IPS DF 6.9 (cell line): ENCODE data around the gene SRCIN1.

Source experiments
- DNase-seq: peaks from one replicate; pipeline ENCODE4 v3.0.0-alpha.2; 2013; ENCODE audit warnings: low read depth, low spot score
- H3K27ac ChIP-seq: one replicate; pipeline ENCODE4 v1.5.1; 2013; ENCODE audit warnings: low read length, control low read depth
- H3K27me3 ChIP-seq: 2 replicates; pipeline ENCODE4 v1.6.1; 2013; ENCODE audit warnings: mild to moderate bottlenecking, low read length; ENCODE audit not compliant: control insufficient read depth, insufficient read depth
- H3K36me3 ChIP-seq: 2 replicates; pipeline ENCODE4 v1.6.1; 2013; ENCODE audit warnings: low read length; ENCODE audit not compliant: control insufficient read depth, insufficient read depth
- H3K4me1 ChIP-seq: 2 replicates; pipeline ENCODE4 v1.6.1; 2013; ENCODE audit warnings: low read length; ENCODE audit not compliant: control insufficient read depth, insufficient read depth
- H3K4me3 ChIP-seq: 2 replicates; pipeline ENCODE4 v1.5.1; 2013; ENCODE audit warnings: mild to moderate bottlenecking, low read length
- H3K9me3 ChIP-seq: 2 replicates; pipeline ENCODE4 v1.6.1; 2013; ENCODE audit warnings: low read length, inconsistent platforms; ENCODE audit not compliant: control insufficient read depth, insufficient read depth
- WGBS: extraction: QIAGEN DNeasy Blood & Tissue Kit; methylation state at CpG from one replicate; pipeline ENCODE4 v1.1.7; 2013; ENCODE audit warnings: mixed read lengths, missing lambda C conversion rate; ENCODE audit not compliant: insufficient read length, insufficient coverage; 5-methylcytosine and 5-hydroxymethylcytosine counted together

The SRCIN1 gene

GRCh38 chr17:38562903-38563302 is 42.8 kb downstream of the SRCIN1 start:
- DNase-seq: no peak
- peak overlapping the region; percentile 6; the same call in 1 of the 2 replicates for H3K4me3 ChIP-seq
- H3K4me1 ChIP-seq: peaks cover 6% of the 10 kb centered on the region
- H3K9me3 ChIP-seq: no peaks in the 10 kb centered on the region
- H3K27me3 ChIP-seq: peaks cover 74% of the 10 kb centered on the region
- no peak overlapping the region for H3K27ac ChIP-seq
- H3K36me3 ChIP-seq: no peaks in the 10 kb centered on the region; the same call in 1 of the 2 replicates
- WGBS: no CpG with 5 or more reads among the region's 16 CpGs

- no peak overlapping the region for H3K27ac ChIP-seq
- WGBS: no CpG with 5 or more reads among the region's 23 CpGs
- H3K4me1 ChIP-seq: peaks cover 9% of the 10 kb centered on the region
- H3K4me3 ChIP-seq: no peak overlapping the region
- H3K9me3 ChIP-seq: no peaks in the 10 kb centered on the region
- H3K27me3 ChIP-seq: peaks cover 67% of the 10 kb centered on the region
- no peak for DNase-seq
- no peaks in the 10 kb centered on the region; the same call in 1 of the 2 replicates for H3K36me3 ChIP-seq
These were observed 43.6 kb downstream of the SRCIN1 start for GRCh38 chr17:38562215-38562569.

- Histone ChIP-seq H3K27ac (no peak overlapping the region), H3K4me1 (peaks cover 9% of the 10 kb centered on the region), H3K9me3 (no peaks in the 10 kb centered on the region), H3K27me3 (peaks cover 61% of the 10 kb centered on the region), H3K4me3 (no peak overlapping the region), H3K36me3 (no peaks in the 10 kb centered on the region; the same call in 1 of the 2 replicates)
- WGBS: no CpG with 5 or more reads among the region's 105 CpGs
- DNase-seq: no peak
These were observed 44.1 kb downstream of the SRCIN1 start for GRCh38 chr17:38561416-38562214.

GRCh38 chr17:38560503-38561318 is 45.0 kb downstream of the SRCIN1 start:
- peaks cover 52% of the 10 kb centered on the region for H3K27me3 ChIP-seq

GRCh38 chr17:38559880-38560230 is 45.9 kb downstream of the SRCIN1 start:
- Histone ChIP-seq H3K27ac (no peak overlapping the region), H3K36me3 (no peaks in the 10 kb centered on the region; the same call in 1 of the 2 replicates), H3K4me3 (no peak overlapping the region), H3K4me1 (peaks cover 7% of the 10 kb centered on the region), H3K9me3 (no peaks in the 10 kb centered on the region), H3K27me3 (peaks cover 46% of the 10 kb centered on the region)
- no peak for DNase-seq
- no CpG with 5 or more reads among the region's 6 CpGs for WGBS

More at GRCh38 chr17:38560503-38561318, 45.0 kb downstream of the SRCIN1 start:
- no peaks in the 10 kb centered on the region; the same call in 1 of the 2 replicates for H3K36me3 ChIP-seq
- no CpG with 5 or more reads among the region's 15 CpGs for WGBS
- no peak overlapping the region for H3K27ac ChIP-seq
- no peak overlapping the region for H3K4me3 ChIP-seq
- no peak for DNase-seq
- no peaks in the 10 kb centered on the region for H3K9me3 ChIP-seq
- H3K4me1 ChIP-seq: peaks cover 9% of the 10 kb centered on the region

- no peaks in the 10 kb centered on the region for H3K9me3 ChIP-seq
- DNase-seq: peak; percentile 90
- peaks cover 42% of the 10 kb centered on the region for H3K27me3 ChIP-seq
- H3K27ac ChIP-seq: no peak overlapping the region
- no CpG with 5 or more reads among the region's 44 CpGs for WGBS
- no peaks in the 10 kb centered on the region; the same call in 1 of the 2 replicates for H3K36me3 ChIP-seq
- H3K4me1 ChIP-seq: peaks cover 6% of the 10 kb centered on the region
- H3K4me3 ChIP-seq: peak overlapping the region; percentile 28; the same call in 1 of the 2 replicates
These were observed 46.5 kb downstream of the SRCIN1 start for GRCh38 chr17:38559051-38559879.

- WGBS: no CpG with 5 or more reads among the region's 10 CpGs
- no peaks in the 10 kb centered on the region; the same call in 1 of the 2 replicates for H3K36me3 ChIP-seq
- H3K27ac ChIP-seq: no peak overlapping the region
- H3K4me3 ChIP-seq: peak overlapping the region; percentile 28; the same call in 1 of the 2 replicates
- H3K9me3 ChIP-seq: no peaks in the 10 kb centered on the region
- DNase-seq: no peak
- peaks cover 42% of the 10 kb centered on the region for H3K27me3 ChIP-seq
- peaks cover 6% of the 10 kb centered on the region for H3K4me1 ChIP-seq
These were observed 47.1 kb downstream of the SRCIN1 start for GRCh38 chr17:38558728-38559050.

- H3K4me3 ChIP-seq: peak overlapping the region; percentile 28; the same call in 1 of the 2 replicates
- H3K36me3 ChIP-seq: no peaks in the 10 kb centered on the region; the same call in 1 of the 2 replicates
- H3K4me1 ChIP-seq: peaks cover 6% of the 10 kb centered on the region
- H3K27ac ChIP-seq: no peak overlapping the region
- peak; percentile 94 for DNase-seq
- WGBS: no CpG with 5 or more reads among the region's 52 CpGs
- peaks cover 39% of the 10 kb centered on the region for H3K27me3 ChIP-seq
- no peaks in the 10 kb centered on the region for H3K9me3 ChIP-seq
These were observed 47.7 kb downstream of the SRCIN1 start for GRCh38 chr17:38557836-38558727.

- Histone ChIP-seq H3K27ac (no peak overlapping the region), H3K36me3 (no peaks in the 10 kb centered on the region; the same call in 1 of the 2 replicates), H3K4me1 (peaks cover 6% of the 10 kb centered on the region), H3K27me3 (peaks cover 34% of the 10 kb centered on the region), H3K9me3 (no peaks in the 10 kb centered on the region), H3K4me3 (no peak overlapping the region)
- no CpG with 5 or more reads among the region's 6 CpGs for WGBS
- no peak for DNase-seq
These were observed 48.4 kb downstream of the SRCIN1 start for GRCh38 chr17:38557396-38557795.
